ENCODE data around the gene DKKL1. TPM values are rescaled to one million over a fixed set of nuclear protein-coding genes. Genes with fewer than 3 reads are reported as not detected.

The DKKL1 gene
- total and polyA plus RNA-seq, 5 donors from 2014 or later, result not detected

GRCh38 chr19:49407482-49408015 is 43.9 kb downstream of the DKKL1 start:
- H3K4me1 ChIP-seq (ENCODE audit: control insufficient read depth, insufficient read depth, low read length, poor library complexity, severe bottlenecking), result peaks cover 39% of the 10 kb centered on the region
- H3K4me1 Mint-ChIP-seq, result peaks cover 7 to 58% (median 40%) of the 10 kb centered on the region in 4 donors
- no peak for ATAC-seq (ENCODE audit: low read depth in 2 of 2)

DNA sequence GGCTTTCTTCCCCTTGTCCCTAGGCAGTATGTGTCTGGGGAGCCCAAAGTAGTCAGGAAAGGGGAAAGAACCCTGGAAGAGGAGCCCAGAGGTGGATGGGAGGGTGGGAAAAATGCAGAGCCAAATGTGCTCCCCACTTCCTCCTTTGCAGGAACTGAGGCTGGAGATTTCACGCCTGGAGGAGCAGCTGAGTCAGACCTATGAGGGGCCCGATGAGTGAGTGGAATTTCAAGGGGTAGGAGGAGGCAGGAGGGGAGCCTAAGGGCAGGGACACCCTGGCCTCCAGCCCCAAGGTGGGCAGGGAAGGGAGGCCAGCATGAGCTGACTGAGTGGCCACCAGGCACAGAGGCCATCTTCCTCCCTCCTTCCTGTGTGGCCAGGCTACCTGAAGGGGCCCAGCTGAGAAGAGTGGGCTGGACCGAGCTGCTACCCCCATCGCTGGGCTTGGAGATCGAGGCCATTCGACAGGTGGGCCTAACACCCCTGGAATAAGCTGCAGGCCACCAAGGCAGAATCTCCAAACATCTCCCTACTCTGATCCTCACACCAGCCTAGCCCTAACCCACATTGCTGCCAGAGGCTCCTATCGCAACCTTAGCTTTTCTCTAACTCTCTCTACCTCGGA is 45.3 kb downstream of the DKKL1 start:
- peak overlapping the region; percentile 81 to 89 (median 88) for H3K27ac Mint-ChIP-seq

More at GRCh38 chr19:49407482-49408015, 43.9 kb downstream of the DKKL1 start:
- H3K27ac Mint-ChIP-seq, result peak overlapping the region in 2 of 3 donors; percentile 73 to 79
- Histone ChIP-seq H3K27me3 (ENCODE audit: control insufficient read depth, insufficient read depth, low read length) (no peaks in the 10 kb centered on the region), H3K36me3 (ENCODE audit: control insufficient read depth, insufficient read depth, low read length) (no peaks in the 10 kb centered on the region), H3K9me3 (ENCODE audit: control insufficient read depth in 2 of 2, low read length in 2 of 2) (no peaks in the 10 kb centered on the region), H3K4me3 (ENCODE audit: low read depth, low read length) (no peak overlapping the region), H3K27ac (ENCODE audit: insufficient read depth, low read length, poor library complexity, severe bottlenecking) (no peak overlapping the region)
- no peaks in the 10 kb centered on the region for H3K36me3 Mint-ChIP-seq
- no peaks in the 10 kb centered on the region for H3K27me3 Mint-ChIP-seq
- DNase-seq, result no peak
- H3K9me3 Mint-ChIP-seq, result no peaks in the 10 kb centered on the region
- peak overlapping the region in 1 of 4 donors; percentile 38 for H3K4me3 Mint-ChIP-seq

DNA sequence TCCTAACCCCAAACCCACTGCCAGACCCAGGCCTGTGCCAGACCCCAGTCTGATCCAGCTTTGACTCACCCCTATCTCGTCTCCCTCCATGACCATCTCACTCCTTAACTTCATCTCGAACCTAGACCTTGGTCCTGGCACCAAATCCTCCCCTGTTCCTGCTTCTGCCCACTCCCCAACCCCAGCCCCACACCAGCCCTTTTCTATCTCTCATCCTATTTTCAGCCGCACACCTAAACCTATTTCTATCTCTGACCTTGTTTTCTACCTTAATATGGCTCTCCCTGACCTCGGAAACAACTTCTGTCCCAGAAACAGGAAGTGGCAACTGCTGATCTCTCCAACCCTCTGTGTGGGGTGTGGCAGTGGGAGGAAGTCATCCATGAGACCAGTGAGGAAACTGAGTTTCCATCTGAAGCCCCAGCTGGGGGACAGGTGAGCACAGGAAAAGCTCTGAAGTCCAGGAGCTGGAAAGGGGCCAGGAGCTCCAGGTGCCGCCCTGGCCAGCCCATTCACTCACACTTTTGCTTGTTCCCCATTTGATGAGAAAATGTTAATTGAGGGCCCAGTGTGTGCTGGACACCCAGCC is 45.9 kb downstream of the DKKL1 start:
- ATAC-seq (ENCODE audit: low read depth in 2 of 2) (peak in 1 of 2 donors; percentile 57), DNase-seq (peak in 1 of 3 donors; percentile 66)
- Histone ChIP-seq H3K4me3 (ENCODE audit: low read depth, low read length) (peak overlapping the region; percentile 45), H3K9me3 (ENCODE audit: control insufficient read depth in 2 of 2, low read length in 2 of 2) (no peaks in the 10 kb centered on the region), H3K27ac (ENCODE audit: insufficient read depth, low read length, poor library complexity, severe bottlenecking) (no peak overlapping the region), H3K36me3 (ENCODE audit: control insufficient read depth, insufficient read depth, low read length) (no peaks in the 10 kb centered on the region), H3K4me1 (ENCODE audit: control insufficient read depth, insufficient read depth, low read length, poor library complexity, severe bottlenecking) (peaks cover 39% of the 10 kb centered on the region), H3K27me3 (ENCODE audit: control insufficient read depth, insufficient read depth, low read length) (no peaks in the 10 kb centered on the region)
- H3K4me3 Mint-ChIP-seq, result peak overlapping the region; percentile 22 to 79 (median 30)
- H3K27me3 Mint-ChIP-seq, result no peaks in the 10 kb centered on the region
- H3K9me3 Mint-ChIP-seq, result no peaks in the 10 kb centered on the region
- H3K36me3 Mint-ChIP-seq, result no peaks in the 10 kb centered on the region
- peaks cover 7 to 54% (median 40%) of the 10 kb centered on the region in 4 donors for H3K4me1 Mint-ChIP-seq
- peak overlapping the region; percentile 81 to 89 (median 88) for H3K27ac Mint-ChIP-seq

More for the DNA sequence above, 45.3 kb downstream of the DKKL1 start:
- H3K36me3 ChIP-seq (ENCODE audit: control insufficient read depth, insufficient read depth, low read length), result no peaks in the 10 kb centered on the region
- ATAC-seq (ENCODE audit: low read depth in 2 of 2) (no peak), DNase-seq (no peak)
- Mint-ChIP-seq H3K4me3 (peak overlapping the region in 3 of 4 donors; percentile 22 to 79 (median 34)), H3K4me1 (peaks cover 7 to 54% (median 40%) of the 10 kb centered on the region in 4 donors), H3K27me3 (no peaks in the 10 kb centered on the region), H3K36me3 (no peaks in the 10 kb centered on the region), H3K9me3 (no peaks in the 10 kb centered on the region)
- H3K27me3 ChIP-seq (ENCODE audit: control insufficient read depth, insufficient read depth, low read length), result no peaks in the 10 kb centered on the region
- H3K4me1 ChIP-seq (ENCODE audit: control insufficient read depth, insufficient read depth, low read length, poor library complexity, severe bottlenecking), result peaks cover 39% of the 10 kb centered on the region
- H3K4me3 ChIP-seq (ENCODE audit: low read depth, low read length), result peak overlapping the region; percentile 45
- H3K9me3 ChIP-seq (ENCODE audit: control insufficient read depth in 2 of 2, low read length in 2 of 2), result no peaks in the 10 kb centered on the region
- H3K27ac ChIP-seq (ENCODE audit: insufficient read depth, low read length, poor library complexity, severe bottlenecking), result peak overlapping the region; percentile 24

DNA sequence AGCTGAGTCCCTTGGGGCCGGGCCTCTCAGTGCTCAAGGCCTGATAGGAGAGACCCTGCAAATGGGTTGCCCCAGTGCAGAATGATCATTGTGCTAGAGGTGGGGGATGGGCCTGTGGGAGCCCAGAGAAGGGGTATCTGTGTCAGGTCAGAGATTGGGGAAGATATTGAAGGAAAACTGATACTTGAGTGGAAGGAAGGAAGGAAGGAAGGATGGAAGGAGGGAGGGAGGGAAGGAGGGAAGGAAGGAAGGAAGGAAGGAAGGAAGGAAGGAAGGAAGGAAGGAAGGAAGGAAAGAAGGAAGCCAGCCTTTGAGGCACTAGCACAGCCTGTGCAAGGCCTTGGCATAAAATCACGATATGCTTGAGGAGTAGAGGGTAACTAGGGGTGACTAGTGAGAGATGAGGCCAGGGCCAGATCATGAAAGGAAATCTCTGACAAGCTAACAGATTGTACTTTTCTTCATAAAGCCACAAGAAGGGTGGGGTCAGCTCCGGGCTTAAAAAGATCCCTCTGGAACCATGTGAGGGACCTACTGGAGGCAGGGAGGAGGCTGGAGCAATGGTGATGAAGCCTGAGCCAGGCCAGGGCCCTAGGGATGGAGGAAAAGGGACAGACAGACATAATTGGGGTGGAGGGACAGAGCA is 48.1 kb downstream of the DKKL1 start:
- H3K4me3 Mint-ChIP-seq, result no peak overlapping the region
- peak overlapping the region; percentile 62 to 90 (median 88) for H3K27ac Mint-ChIP-seq
- no peak overlapping the region for H3K27ac ChIP-seq (ENCODE audit: insufficient read depth, low read length, poor library complexity, severe bottlenecking)
- peaks cover 0 to 2% (median 0%) of the 10 kb centered on the region in 7 donors for H3K9me3 Mint-ChIP-seq
- H3K36me3 Mint-ChIP-seq, result no peaks in the 10 kb centered on the region
- peaks cover 9% of the 10 kb centered on the region for H3K27me3 Mint-ChIP-seq
- ATAC-seq (ENCODE audit: low read depth in 2 of 2) (no peak), DNase-seq (no peak)
- peaks cover 7 to 53% (median 35%) of the 10 kb centered on the region in 4 donors for H3K4me1 Mint-ChIP-seq
- H3K4me3 ChIP-seq (ENCODE audit: low read depth, low read length), result no peak overlapping the region
- peaks cover 39% of the 10 kb centered on the region for H3K4me1 ChIP-seq (ENCODE audit: control insufficient read depth, insufficient read depth, low read length, poor library complexity, severe bottlenecking)
- no peaks in the 10 kb centered on the region for H3K36me3 ChIP-seq (ENCODE audit: control insufficient read depth, insufficient read depth, low read length)
- no peaks in the 10 kb centered on the region for H3K9me3 ChIP-seq (ENCODE audit: control insufficient read depth in 2 of 2, low read length in 2 of 2)
- no peaks in the 10 kb centered on the region for H3K27me3 ChIP-seq (ENCODE audit: control insufficient read depth, insufficient read depth, low read length)

DNA sequence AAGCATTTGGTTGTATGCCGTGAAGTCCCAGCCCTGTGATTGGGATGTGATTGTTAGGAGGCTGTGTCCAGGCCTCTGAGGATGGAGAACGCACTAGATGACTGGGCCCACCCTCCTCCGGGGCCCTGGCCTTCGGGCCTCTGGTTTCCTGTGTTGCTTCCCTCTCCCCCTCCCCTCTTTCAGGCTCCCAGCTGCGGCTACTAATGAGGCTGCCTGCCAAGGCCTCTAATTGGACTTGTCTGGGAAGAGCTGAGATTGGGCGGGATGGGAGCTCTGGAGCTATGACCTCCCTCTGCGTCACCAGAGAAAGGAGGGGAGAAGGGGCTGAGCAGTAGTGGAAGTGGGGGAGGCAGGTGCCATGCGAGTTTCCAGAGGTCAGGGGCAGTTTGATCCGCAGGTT is 49.7 kb downstream of the DKKL1 start:
- Histone ChIP-seq H3K9me3 (ENCODE audit: control insufficient read depth in 2 of 2, low read length in 2 of 2) (no peaks in the 10 kb centered on the region), H3K4me1 (ENCODE audit: control insufficient read depth, insufficient read depth, low read length, poor library complexity, severe bottlenecking) (peaks cover 33% of the 10 kb centered on the region), H3K27ac (ENCODE audit: insufficient read depth, low read length, poor library complexity, severe bottlenecking) (no peak overlapping the region), H3K27me3 (ENCODE audit: control insufficient read depth, insufficient read depth, low read length) (no peaks in the 10 kb centered on the region), H3K36me3 (ENCODE audit: control insufficient read depth, insufficient read depth, low read length) (no peaks in the 10 kb centered on the region), H3K4me3 (ENCODE audit: low read depth, low read length) (no peak overlapping the region)
- Mint-ChIP-seq H3K27me3 (peaks cover 18% of the 10 kb centered on the region), H3K36me3 (no peaks in the 10 kb centered on the region), H3K4me3 (no peak overlapping the region), H3K9me3 (peaks cover 0 to 2% (median 0%) of the 10 kb centered on the region in 7 donors), H3K4me1 (peaks cover 7 to 41% (median 28%) of the 10 kb centered on the region in 4 donors), H3K27ac (no peak overlapping the region)
- DNase-seq (no peak), ATAC-seq (ENCODE audit: low read depth in 2 of 2) (no peak)

DNA sequence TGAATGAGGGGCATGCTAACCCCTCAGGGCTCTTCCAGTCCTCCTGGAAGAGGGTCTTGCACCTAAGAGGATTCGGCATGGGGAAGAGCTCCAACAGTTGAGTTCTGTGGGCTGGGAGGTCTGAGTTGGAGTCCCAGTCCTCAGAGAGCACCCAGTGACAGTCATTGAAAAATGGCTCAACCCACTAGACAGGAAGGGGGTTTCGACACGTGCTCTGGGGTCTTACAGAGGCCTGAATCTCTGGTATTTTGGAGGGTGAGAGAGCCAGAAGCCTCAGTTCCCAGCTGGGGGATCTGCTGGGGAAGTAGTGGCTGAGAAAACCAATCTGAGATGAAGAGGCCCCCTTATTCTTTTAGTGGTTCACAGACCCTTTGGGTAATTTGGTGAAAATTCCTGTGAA is 50.6 kb downstream of the DKKL1 start:
- peak overlapping the region in 1 of 3 donors; percentile 67 for H3K27ac Mint-ChIP-seq
- peaks cover 24% of the 10 kb centered on the region for H3K4me1 ChIP-seq (ENCODE audit: control insufficient read depth, insufficient read depth, low read length, poor library complexity, severe bottlenecking)
- DNase-seq (no peak), ATAC-seq (ENCODE audit: low read depth in 2 of 2) (no peak)
- no peak overlapping the region for H3K4me3 Mint-ChIP-seq
- peaks cover 6% of the 10 kb centered on the region for H3K27me3 ChIP-seq (ENCODE audit: control insufficient read depth, insufficient read depth, low read length)
- H3K4me1 Mint-ChIP-seq, result peaks cover 7 to 31% (median 22%) of the 10 kb centered on the region in 4 donors
- H3K36me3 Mint-ChIP-seq, result no peaks in the 10 kb centered on the region
- peaks cover 26% of the 10 kb centered on the region for H3K27me3 Mint-ChIP-seq
- no peak overlapping the region for H3K27ac ChIP-seq (ENCODE audit: insufficient read depth, low read length, poor library complexity, severe bottlenecking)
- H3K36me3 ChIP-seq (ENCODE audit: control insufficient read depth, insufficient read depth, low read length), result no peaks in the 10 kb centered on the region
- H3K4me3 ChIP-seq (ENCODE audit: low read depth, low read length), result no peak overlapping the region
- H3K9me3 Mint-ChIP-seq, result peaks cover 0 to 2% (median 0%) of the 10 kb centered on the region in 7 donors
- H3K9me3 ChIP-seq (ENCODE audit: control insufficient read depth in 2 of 2, low read length in 2 of 2), result no peaks in the 10 kb centered on the region

DNA sequence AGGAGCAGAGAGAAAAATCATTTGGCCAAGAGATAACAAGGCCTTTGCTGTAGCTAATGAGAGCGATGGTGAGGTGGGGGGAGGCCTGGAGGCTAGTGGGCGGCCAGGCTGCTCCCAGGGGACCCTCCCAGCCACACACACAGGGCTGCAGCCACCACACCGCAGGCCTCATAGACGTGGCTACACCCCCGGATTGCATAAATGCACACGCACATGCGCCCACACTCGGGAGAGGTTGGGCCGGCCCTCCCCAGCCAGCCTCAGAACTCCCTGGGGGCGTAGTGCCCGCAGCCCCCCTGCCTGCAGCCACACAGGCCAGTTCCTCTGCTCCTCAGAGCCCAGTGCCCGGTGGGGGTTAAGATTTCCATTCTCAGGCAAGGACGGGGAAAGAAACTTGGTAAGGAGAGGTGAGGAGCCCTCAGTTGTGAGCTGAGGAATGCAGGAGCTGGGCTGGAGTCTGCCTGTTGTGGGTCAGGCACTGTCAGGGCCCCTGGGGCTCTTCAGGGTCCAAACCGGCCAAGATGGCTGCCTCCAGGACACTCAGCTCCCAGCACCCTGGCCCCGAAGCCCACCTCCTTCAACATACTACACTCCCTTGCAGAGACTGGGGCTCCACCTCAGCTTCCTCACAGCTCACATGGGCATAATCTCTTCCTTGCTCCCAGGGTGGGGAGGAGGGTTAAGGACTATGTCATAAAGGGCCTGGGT is 51.6 kb downstream of the DKKL1 start:
- peaks cover 10% of the 10 kb centered on the region for H3K27me3 ChIP-seq (ENCODE audit: control insufficient read depth, insufficient read depth, low read length)
- Mint-ChIP-seq H3K27ac (peak overlapping the region in 1 of 3 donors; percentile 38), H3K4me1 (peaks cover under 1 to 25% (median 12%) of the 10 kb centered on the region in 4 donors)

More for the DNA sequence above, 51.6 kb downstream of the DKKL1 start:
- no peaks in the 10 kb centered on the region for H3K9me3 ChIP-seq (ENCODE audit: control insufficient read depth in 2 of 2, low read length in 2 of 2)
- Mint-ChIP-seq H3K36me3 (no peaks in the 10 kb centered on the region), H3K4me3 (peak overlapping the region in 1 of 4 donors; percentile 9), H3K9me3 (peaks cover 0 to 2% (median 0%) of the 10 kb centered on the region in 7 donors), H3K27me3 (peaks cover 36% of the 10 kb centered on the region)
- no peaks in the 10 kb centered on the region for H3K36me3 ChIP-seq (ENCODE audit: control insufficient read depth, insufficient read depth, low read length)
- peaks cover 14% of the 10 kb centered on the region for H3K4me1 ChIP-seq (ENCODE audit: control insufficient read depth, insufficient read depth, low read length, poor library complexity, severe bottlenecking)
- no peak for DNase-seq
- H3K27ac ChIP-seq (ENCODE audit: insufficient read depth, low read length, poor library complexity, severe bottlenecking), result no peak overlapping the region
- no peak overlapping the region for H3K4me3 ChIP-seq (ENCODE audit: low read depth, low read length)
- no peak for ATAC-seq (ENCODE audit: low read depth in 2 of 2)
